CD4-positive, alpha-beta T cell treated with Interleukin-17A for 1 hour (primary cell): ENCODE data around the gene NCOA1.
"Not testable (repeated sequence)": the region's sequence is repeated elsewhere in the genome, so short reads cannot be mapped to it uniquely, and the experiment has no call there.

Source experiments
- DNase-seq: peaks from one replicate; pipeline ENCODE4 v3.0.0-alpha.2; 2020

NCOA1 gene

GRCh38 chr2:24542269-24542872 is 51.3 kb downstream of the NCOA1 start:
- no peak for DNase-seq

GRCh38 chr2:24543252-24543651 is 52.2 kb downstream of the NCOA1 start:
- DNase-seq = no peak

GRCh38 chr2:24544456-24545115 is 53.5 kb downstream of the NCOA1 start:
- no peak for DNase-seq

GRCh38 chr2:24546669-24547068 is 55.6 kb downstream of the NCOA1 start:
- DNase-seq = no peak

- no peak for DNase-seq
Measured at GRCh38 chr2:24548058-24548457, 57.0 kb downstream of the NCOA1 start.

- DNase-seq = not testable (repeated sequence)
Measured at GRCh38 chr2:24550301-24550700, 59.2 kb downstream of the NCOA1 start.

- no peak for DNase-seq
Measured at GRCh38 chr2:24551016-24551415, 60.0 kb downstream of the NCOA1 start.

- no peak for DNase-seq
Measured at GRCh38 chr2:24552836-24553235, 61.8 kb downstream of the NCOA1 start.

GRCh38 chr2:24558781-24559472 is 67.9 kb downstream of the NCOA1 start:
- no peak for DNase-seq

- DNase-seq = no peak
Measured at GRCh38 chr2:24559473-24560113, 68.5 kb downstream of the NCOA1 start.

- no peak for DNase-seq
Measured at GRCh38 chr2:24565537-24565936, 74.5 kb downstream of the NCOA1 start.

- DNase-seq = no peak
Measured at GRCh38 chr2:24566209-24566608, 75.2 kb downstream of the NCOA1 start.

GRCh38 chr2:24566630-24567029 is 75.6 kb downstream of the NCOA1 start:
- DNase-seq = no peak

GRCh38 chr2:24568551-24568950 is 77.5 kb downstream of the NCOA1 start:
- no peak for DNase-seq

- not testable (repeated sequence) for DNase-seq
Measured at GRCh38 chr2:24569565-24569964, 78.5 kb downstream of the NCOA1 start.

GRCh38 chr2:24570225-24570624 is 79.2 kb downstream of the NCOA1 start:
- no peak for DNase-seq

- no peak for DNase-seq
Measured at GRCh38 chr2:24571828-24572442, 80.9 kb downstream of the NCOA1 start.

GRCh38 chr2:24576146-24576545 is 85.1 kb downstream of the NCOA1 start:
- DNase-seq = no peak

GRCh38 chr2:24576617-24577016 is 85.6 kb downstream of the NCOA1 start:
- DNase-seq = no peak

- no peak for DNase-seq
Measured at GRCh38 chr2:24577481-24577880, 86.4 kb downstream of the NCOA1 start.

GRCh38 chr2:24579053-24579803 is 88.2 kb downstream of the NCOA1 start:
- no peak for DNase-seq

GRCh38 chr2:24580561-24580960 is 89.5 kb downstream of the NCOA1 start:
- no peak for DNase-seq

GRCh38 chr2:24581971-24582370 is 90.9 kb downstream of the NCOA1 start:
- DNase-seq = not testable (repeated sequence)
